OCI-LY1 (cell line): ENCODE results near the gene ELL.

Source experiments
- H2AFZ ChIP-seq: fragments of 200-600 bp; sonication (generic), shearing (Covaris generic); 2 replicates; pipeline ENCODE4 v1.6.0; 2014; ENCODE audit warnings: antibody characterized with exemption, mild to moderate bottlenecking, low read length
- H3F3A ChIP-seq: fragments of 200-600 bp; sonication (generic), shearing (Covaris generic); 2 replicates; pipeline ENCODE4 v1.6.0; 2014; ENCODE audit warnings: mild to moderate bottlenecking, antibody characterized with exemption, low read length, moderate library complexity; ENCODE audit not compliant: insufficient read depth
- H3K27ac ChIP-seq: fragments of 200-600 bp; sonication (generic); 2 replicates; pipeline ENCODE4 v1.5.1; 2014; ENCODE audit warnings: low read length, mixed run types, mild to moderate bottlenecking, low read depth; ENCODE audit not compliant: poor library complexity, severe bottlenecking
- H3K27me3 ChIP-seq: fragments of 200-600 bp; sonication (generic); 2 replicates; pipeline ENCODE4 v1.6.0; 2014; ENCODE audit warnings: antibody characterized with exemption, mild to moderate bottlenecking, low read length, moderate library complexity; ENCODE audit not compliant: insufficient read depth
- H3K36me3 ChIP-seq: fragments of 200-600 bp; sonication (generic); 2 replicates; pipeline ENCODE4 v1.6.1; 2014; ENCODE audit warnings: mild to moderate bottlenecking, antibody characterized with exemption, low read length, moderate library complexity, mixed read lengths; ENCODE audit not compliant: insufficient read depth
- H3K4me1 ChIP-seq: fragments of 200-600 bp; sonication (generic); 2 replicates; pipeline ENCODE4 v1.5.1; 2014; ENCODE audit warnings: mild to moderate bottlenecking, low read length, moderate library complexity; ENCODE audit not compliant: insufficient read depth, severe bottlenecking
- H3K4me2 ChIP-seq: fragments of 200-600 bp; sonication (generic), shearing (Covaris generic); 2 replicates; pipeline ENCODE4 v1.6.1; 2014; ENCODE audit warnings: low read length
- H3K4me3 ChIP-seq: fragments of 200-600 bp; sonication (generic); 2 replicates; pipeline ENCODE4 v1.5.1; 2014; ENCODE audit warnings: low read length, low read depth, mild to moderate bottlenecking, mixed read lengths; ENCODE audit not compliant: poor library complexity, severe bottlenecking
- H3K79me2 ChIP-seq: fragments of 200-600 bp; shearing (Covaris generic); 2 replicates; pipeline ENCODE4 v1.6.1; 2016; ENCODE audit warnings: mixed run types, low read length, mixed read lengths; ENCODE audit not compliant: insufficient read depth
- H3K9ac ChIP-seq: fragments of 200-600 bp; sonication (generic), shearing (Covaris generic); 2 replicates; pipeline ENCODE4 v1.6.1; 2014; ENCODE audit warnings: mild to moderate bottlenecking, low read length, mixed read lengths
- H3K9me2 ChIP-seq: fragments of 200-600 bp; sonication (generic), shearing (Covaris generic); 2 replicates; pipeline ENCODE4 v1.6.1; 2014; ENCODE audit warnings: low read depth, mild to moderate bottlenecking, low read length, mixed read lengths
- H3K9me3 ChIP-seq: fragments of 200-600 bp; shearing (Covaris generic); 2 replicates; pipeline ENCODE4 v1.6.1; 2014; ENCODE audit warnings: low read length, mixed read lengths
- H4K20me1 ChIP-seq: fragments of 200-600 bp; sonication (generic), shearing (Covaris generic); 2 replicates; pipeline ENCODE4 v1.6.0; 2016; ENCODE audit warnings: mild to moderate bottlenecking, low read length; ENCODE audit not compliant: insufficient read depth
- CTCF ChIP-seq: fragments of 200-600 bp; sonication (generic), shearing (Covaris generic); IDR thresholded peaks from 2 replicates; pipeline ENCODE4 v1.5.1; 2017; ENCODE audit warnings: mild to moderate bottlenecking, antibody characterized with exemption, low read length, moderate library complexity, mixed read lengths
- EZH2 ChIP-seq: fragments of 200-600 bp; sonication (generic), shearing (Covaris generic); IDR thresholded peaks from 2 replicates; pipeline ENCODE4 v1.8.0; 2017; ENCODE audit warnings: borderline replicate concordance, mixed run types, mild to moderate bottlenecking, antibody characterized with exemption, low read length, moderate library complexity, mixed read lengths

The ELL gene

GRCh38 chr19:18522124-18522861 is 423 bp upstream of the ELL start:
- Histone ChIP-seq H3K36me3 (peaks cover 4% of the 10 kb centered on the region; the same call in 1 of the 2 replicates), H3K9me3 (no peaks in the 10 kb centered on the region), H3K27me3 (no peaks in the 10 kb centered on the region), H3K79me2 (peaks cover 16% of the 10 kb centered on the region), H3K27ac (no peak overlapping the region), H3F3A (no peaks in the 10 kb centered on the region), H3K4me3 (peak overlapping the region; percentile 89), H3K4me1 (peaks cover 24% of the 10 kb centered on the region), H3K9me2 (no peaks in the 10 kb centered on the region), H3K9ac (peak overlapping the region; percentile 81; the same call in 1 of the 2 replicates), H4K20me1 (no peaks in the 10 kb centered on the region), H3K4me2 (peak overlapping the region; percentile 46), H2AFZ (no peak overlapping the region)
- no peak for TF ChIP-seq EZH2
- TF ChIP-seq CTCF, result no peak

- no peaks in the 10 kb centered on the region for H3K9me2 ChIP-seq
- H3K4me2 ChIP-seq, result peak overlapping the region; percentile 87
- H3K27me3 ChIP-seq, result no peaks in the 10 kb centered on the region
- no peaks in the 10 kb centered on the region for H4K20me1 ChIP-seq
- no peaks in the 10 kb centered on the region for H3K9me3 ChIP-seq
- peaks cover 20% of the 10 kb centered on the region for H3K79me2 ChIP-seq
- peaks cover 4% of the 10 kb centered on the region for H3K36me3 ChIP-seq
- H3K9ac ChIP-seq, result peak overlapping the region; percentile 81
- no peak overlapping the region for H2AFZ ChIP-seq
- peak overlapping the region; percentile 89 for H3K4me3 ChIP-seq
- H3K27ac ChIP-seq, result peak overlapping the region; percentile 49
- peaks cover 28% of the 10 kb centered on the region for H3K4me1 ChIP-seq
- H3F3A ChIP-seq, result no peaks in the 10 kb centered on the region
- TF ChIP-seq CTCF (no peak), EZH2 (no peak)
These were observed 800 bp downstream of the ELL start for GRCh38 chr19:18520848-18521691.

GRCh38 chr19:18519962-18520847 is 1.7 kb downstream of the ELL start:
- H3K4me3 ChIP-seq, result peak overlapping the region; percentile 89
- H3K36me3 ChIP-seq, result peaks cover 4% of the 10 kb centered on the region
- H3K79me2 ChIP-seq, result peaks cover 26% of the 10 kb centered on the region
- TF ChIP-seq EZH2, result no peak
- TF ChIP-seq CTCF, result peak; percentile 84
- H3K9me3 ChIP-seq, result no peaks in the 10 kb centered on the region
- H3K27me3 ChIP-seq, result no peaks in the 10 kb centered on the region
- H3K4me2 ChIP-seq, result peak overlapping the region; percentile 87
- no peaks in the 10 kb centered on the region for H3F3A ChIP-seq
- H2AFZ ChIP-seq, result no peak overlapping the region
- H4K20me1 ChIP-seq, result no peaks in the 10 kb centered on the region
- H3K9ac ChIP-seq, result peak overlapping the region; percentile 81
- peak overlapping the region; percentile 49 for H3K27ac ChIP-seq
- peaks cover 36% of the 10 kb centered on the region for H3K4me1 ChIP-seq
- H3K9me2 ChIP-seq, result no peaks in the 10 kb centered on the region
